ENCODE results near the gene LOXHD1. TPM values are rescaled to one million over a fixed set of nuclear protein-coding genes. Genes with fewer than 3 reads are reported as not detected.

The LOXHD1 gene
- total RNA-seq, 1 donor from 2014 or later: not detected

GRCh38 chr18:46518438-46518837 is 138.6 kb downstream of the LOXHD1 start:
- no peak for TF ChIP-seq CTCF (conservative IDR thresholded peaks at IDR 0.05)
- Mint-ChIP-seq H3K4me3 (no peak overlapping the region), H3K4me1 (no peaks in the 10 kb centered on the region), H3K9me3 (peaks cover 4% of the 10 kb centered on the region), H3K27me3 (ENCODE audit: low read depth) (peaks cover 48% of the 10 kb centered on the region), H3K36me3 (ENCODE audit: low read depth) (no peaks in the 10 kb centered on the region), H3K27ac (ENCODE audit: unreplicated experiment) (no peak overlapping the region)
- DNase-seq (ENCODE audit: low read depth, low spot score): no peak

- Mint-ChIP-seq H3K27me3 (ENCODE audit: low read depth) (peaks cover 58% of the 10 kb centered on the region), H3K36me3 (ENCODE audit: low read depth) (no peaks in the 10 kb centered on the region), H3K27ac (ENCODE audit: unreplicated experiment) (peak overlapping the region; percentile 30), H3K4me1 (no peaks in the 10 kb centered on the region), H3K9me3 (peaks cover 7% of the 10 kb centered on the region), H3K4me3 (no peak overlapping the region)
- DNase-seq (ENCODE audit: low read depth, low spot score): no peak
- no peak for TF ChIP-seq CTCF (conservative IDR thresholded peaks at IDR 0.05)
Measured at GRCh38 chr18:46516555-46516954, 140.5 kb downstream of the LOXHD1 start.

GRCh38 chr18:46510386-46510785 is 146.6 kb downstream of the LOXHD1 start:
- no peak for TF ChIP-seq CTCF (conservative IDR thresholded peaks at IDR 0.05)
- no peaks in the 10 kb centered on the region for H3K4me1 Mint-ChIP-seq
- peaks cover 3% of the 10 kb centered on the region for H3K9me3 Mint-ChIP-seq
- H3K36me3 Mint-ChIP-seq (ENCODE audit: low read depth): no peaks in the 10 kb centered on the region
- no peak overlapping the region for H3K27ac Mint-ChIP-seq (ENCODE audit: unreplicated experiment)
- H3K4me3 Mint-ChIP-seq: no peak overlapping the region
- peaks cover 84% of the 10 kb centered on the region for H3K27me3 Mint-ChIP-seq (ENCODE audit: low read depth)
- no peak for DNase-seq (ENCODE audit: low read depth, low spot score)

- Mint-ChIP-seq H3K36me3 (ENCODE audit: low read depth) (no peaks in the 10 kb centered on the region), H3K27me3 (ENCODE audit: low read depth) (peaks cover 78% of the 10 kb centered on the region), H3K27ac (ENCODE audit: unreplicated experiment) (no peak overlapping the region), H3K4me1 (no peaks in the 10 kb centered on the region), H3K4me3 (no peak overlapping the region), H3K9me3 (peaks cover 3% of the 10 kb centered on the region)
- TF ChIP-seq CTCF (conservative IDR thresholded peaks at IDR 0.05): no peak
- DNase-seq (ENCODE audit: low read depth, low spot score): no peak
Measured at GRCh38 chr18:46509530-46509929, 147.5 kb downstream of the LOXHD1 start.

GRCh38 chr18:46506974-46507586 is 149.9 kb downstream of the LOXHD1 start:
- no peak overlapping the region for H3K27ac Mint-ChIP-seq (ENCODE audit: unreplicated experiment)
- H3K27me3 Mint-ChIP-seq (ENCODE audit: low read depth): peaks cover 80% of the 10 kb centered on the region
- no peak overlapping the region for H3K4me3 Mint-ChIP-seq
- no peaks in the 10 kb centered on the region for H3K4me1 Mint-ChIP-seq
- DNase-seq (ENCODE audit: low read depth, low spot score): no peak
- no peaks in the 10 kb centered on the region for H3K36me3 Mint-ChIP-seq (ENCODE audit: low read depth)
- no peaks in the 10 kb centered on the region for H3K9me3 Mint-ChIP-seq
- TF ChIP-seq CTCF (conservative IDR thresholded peaks at IDR 0.05): no peak

Measured in neural crest cell (in vitro differentiated cells).